CMK (cell line): ENCODE data around the gene NAA30.

ENCODE experiments used
- DNase-seq: peaks from one replicate; pipeline ENCODE4 v3.0.0-alpha.2; 2010; ENCODE audit warnings: low read depth

Gene NAA30

DNA sequence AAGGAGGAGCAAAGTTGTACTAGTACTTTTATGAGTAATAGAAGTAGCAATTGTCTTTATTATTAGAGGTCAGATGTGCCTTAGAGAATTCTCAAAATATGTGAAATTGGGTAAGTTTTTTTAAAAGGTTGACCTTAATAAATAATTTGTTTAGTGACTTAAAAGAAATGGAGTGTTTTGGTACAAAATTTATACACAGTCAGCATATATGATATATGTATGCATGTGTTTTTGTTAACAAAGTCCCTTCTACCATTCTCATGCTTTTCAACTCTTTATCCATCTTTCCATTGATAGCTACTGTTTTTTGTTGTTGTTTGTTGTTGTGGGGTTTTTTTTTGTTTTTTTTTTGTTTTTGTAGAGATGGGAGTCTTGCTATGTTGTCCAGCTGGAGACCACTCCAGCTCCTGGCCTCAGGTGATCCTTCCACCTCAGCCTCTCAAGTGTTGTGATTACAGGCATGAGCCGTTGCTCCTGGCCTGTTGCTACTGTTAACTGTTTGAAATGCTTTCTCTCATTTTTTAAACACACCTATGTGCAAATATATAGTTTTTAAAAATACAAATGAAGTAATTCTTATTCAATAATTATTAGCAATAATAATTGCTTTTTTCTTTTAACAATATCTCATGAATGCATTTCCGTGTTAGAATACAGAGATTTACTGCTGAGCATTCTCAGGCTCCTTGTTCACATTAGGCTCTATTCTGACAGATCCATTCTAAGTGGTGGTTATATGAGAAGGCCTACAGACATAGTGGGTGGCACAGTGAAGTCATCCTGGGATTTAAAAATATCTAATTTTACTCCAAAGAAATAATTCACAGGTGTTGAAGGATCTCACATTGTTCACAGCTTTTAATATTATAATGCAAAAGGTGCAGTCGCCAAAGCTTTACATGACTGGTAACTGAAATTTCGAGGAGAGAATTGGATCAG lies 10.4 kb downstream of the NAA30 start:
- no peak for DNase-seq

DNA sequence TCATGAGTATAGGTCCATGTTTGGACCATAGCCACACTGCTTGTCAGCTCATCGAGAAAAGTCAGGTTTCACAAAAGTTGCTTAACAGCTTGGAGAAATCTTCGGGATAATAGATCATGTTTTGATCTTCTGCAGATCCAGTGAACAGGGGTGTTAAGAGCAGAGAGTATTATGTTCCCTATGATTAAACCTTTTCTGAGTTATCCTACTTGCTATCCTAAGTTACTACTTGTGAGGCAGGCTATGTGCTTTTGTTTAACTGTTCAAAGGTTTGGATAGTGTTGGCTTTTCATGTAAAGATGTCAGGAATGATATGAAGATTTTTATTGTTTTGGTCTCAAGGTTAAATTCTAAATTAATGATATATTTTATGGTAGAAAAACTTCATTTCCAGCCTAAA lies 11.1 kb downstream of the NAA30 start:
- no peak for DNase-seq

- no peak for DNase-seq
Measured at GRCh38 chr14:57402173-57402852, 11.9 kb downstream of the NAA30 start.

GRCh38 chr14:57403521-57403864 lies 13.1 kb downstream of the NAA30 start:
- DNase-seq, result no peak

DNA sequence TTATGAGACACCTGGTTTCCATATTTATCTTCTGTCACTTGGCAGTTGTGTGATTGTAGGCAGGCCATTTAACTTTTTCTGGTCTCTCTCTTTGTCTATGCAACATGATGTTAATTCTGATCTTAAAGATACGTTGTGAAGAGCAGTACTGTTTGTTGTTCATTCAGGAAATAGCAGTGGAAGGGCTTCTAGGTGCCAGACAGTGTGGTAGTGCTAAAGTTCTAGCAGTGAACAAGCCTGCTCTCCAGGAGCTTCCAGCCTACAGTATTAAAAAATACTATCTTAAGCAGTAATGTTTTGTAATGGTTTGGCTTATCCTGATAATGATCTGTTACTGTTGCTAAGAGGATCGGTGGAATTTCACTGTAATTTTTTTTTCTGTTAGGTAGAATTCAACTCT lies 15.2 kb downstream of the NAA30 start:
- no peak for DNase-seq

DNA sequence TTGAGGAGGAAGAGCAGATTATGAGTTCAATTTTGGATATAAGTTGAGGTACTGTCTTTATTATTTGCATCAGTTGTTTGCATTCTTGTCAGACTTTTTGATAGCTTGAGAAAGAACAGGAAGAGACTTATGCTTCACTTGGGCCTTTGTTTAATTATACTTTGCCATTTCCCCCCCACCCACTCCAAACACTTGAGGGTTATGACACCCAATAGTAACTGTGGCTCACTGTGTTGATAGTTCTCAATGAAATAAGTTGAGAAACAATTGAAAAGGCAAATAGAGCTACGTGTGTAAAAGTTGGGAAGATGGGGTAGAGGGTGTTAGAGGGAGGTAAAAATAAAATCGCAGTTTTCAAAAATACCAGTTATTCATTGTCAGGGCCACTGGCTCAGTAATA lies 17.7 kb downstream of the NAA30 start:
- no peak for DNase-seq

- DNase-seq, result no peak
Measured at GRCh38 chr14:57408634-57409033, 18.2 kb downstream of the NAA30 start.

GRCh38 chr14:57412341-57412740 lies 22.0 kb downstream of the NAA30 start:
- DNase-seq, result no peak

DNA sequence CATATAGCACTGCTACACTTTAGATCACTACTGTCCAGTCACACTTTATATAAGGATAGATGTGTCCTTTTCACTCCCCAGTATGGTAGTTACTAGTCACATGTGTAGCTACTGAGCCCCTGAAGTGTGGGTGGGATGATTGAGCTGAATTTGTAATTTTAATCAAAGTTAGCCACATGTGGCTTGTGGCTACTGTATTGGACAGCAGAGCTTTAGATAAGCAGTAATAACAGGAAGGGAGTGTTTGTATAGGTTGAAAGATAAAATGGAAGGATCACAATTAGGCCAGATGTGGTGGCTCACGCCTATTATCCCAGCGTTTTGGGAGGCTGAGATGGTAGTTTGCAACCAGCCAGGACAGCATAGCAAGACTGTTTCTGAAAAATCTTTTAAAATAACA lies 23.5 kb downstream of the NAA30 start:
- peak; percentile 14 for DNase-seq

DNA sequence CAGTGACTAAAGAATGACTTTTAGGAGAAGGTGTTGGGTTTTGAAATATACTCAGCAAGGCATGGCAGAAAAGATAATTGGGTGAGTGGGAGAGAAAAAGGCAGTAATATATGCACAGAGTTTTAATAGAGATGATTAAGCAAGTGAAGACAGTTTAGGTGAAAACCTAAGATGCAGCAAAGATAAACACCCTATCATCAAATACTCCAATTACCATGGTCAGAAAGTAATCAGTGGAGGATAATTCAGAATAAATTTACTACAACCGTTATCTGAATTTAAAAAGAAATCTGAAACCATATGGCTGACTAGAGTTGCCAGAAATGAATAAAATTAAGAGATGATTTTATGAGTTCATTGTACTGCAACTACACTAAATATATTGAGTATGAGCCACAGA lies 26.8 kb downstream of the NAA30 start:
- DNase-seq, result no peak

DNA sequence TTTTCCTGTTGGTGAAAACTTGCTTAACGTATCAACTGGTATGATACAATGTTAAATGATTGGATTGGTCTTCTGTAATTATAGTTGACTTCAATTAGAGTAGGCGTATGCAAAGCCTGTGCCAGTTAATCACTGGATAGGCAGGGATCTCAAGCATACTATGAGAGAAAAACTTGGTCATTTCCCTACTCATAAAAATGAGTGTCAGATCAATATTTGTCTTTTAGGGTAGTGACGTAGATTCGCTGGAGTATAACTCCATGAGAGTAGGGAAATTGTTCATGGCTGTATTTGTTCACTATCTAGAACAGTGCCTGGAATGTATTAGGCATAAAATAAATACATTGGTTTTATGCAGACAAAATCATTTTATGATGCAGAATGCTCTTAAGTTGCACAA lies 28.6 kb downstream of the NAA30 start:
- DNase-seq, result no peak

GRCh38 chr14:57420033-57420432 lies 29.6 kb downstream of the NAA30 start:
- DNase-seq, result no peak

- DNase-seq, result no peak
Measured at GRCh38 chr14:57420986-57421385, 30.6 kb downstream of the NAA30 start.

DNA sequence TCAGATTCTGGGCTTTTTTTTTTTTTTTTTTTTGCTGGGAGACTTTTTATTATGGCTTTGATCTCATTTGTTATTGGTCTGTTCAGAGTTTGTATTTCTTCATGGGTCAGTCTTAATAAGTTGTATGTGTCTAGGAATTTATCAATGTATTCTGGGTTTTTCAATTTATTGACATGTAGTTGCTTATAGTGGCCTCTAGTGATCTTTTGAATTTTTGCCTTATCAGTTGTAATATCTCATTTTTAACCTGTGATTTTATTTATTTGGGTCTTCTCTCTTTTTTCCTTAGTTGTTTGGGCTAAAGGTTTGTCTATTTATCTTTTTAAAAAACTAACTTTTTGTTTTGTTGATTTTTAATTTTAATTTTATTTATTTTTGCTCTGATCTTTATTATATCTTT lies 45.5 kb downstream of the NAA30 start:
- no peak for DNase-seq

GRCh38 chr14:57461777-57462320 lies 71.5 kb downstream of the NAA30 start:
- no peak for DNase-seq

- no peak for DNase-seq
Measured at GRCh38 chr14:57462551-57462950, 72.2 kb downstream of the NAA30 start.

DNA sequence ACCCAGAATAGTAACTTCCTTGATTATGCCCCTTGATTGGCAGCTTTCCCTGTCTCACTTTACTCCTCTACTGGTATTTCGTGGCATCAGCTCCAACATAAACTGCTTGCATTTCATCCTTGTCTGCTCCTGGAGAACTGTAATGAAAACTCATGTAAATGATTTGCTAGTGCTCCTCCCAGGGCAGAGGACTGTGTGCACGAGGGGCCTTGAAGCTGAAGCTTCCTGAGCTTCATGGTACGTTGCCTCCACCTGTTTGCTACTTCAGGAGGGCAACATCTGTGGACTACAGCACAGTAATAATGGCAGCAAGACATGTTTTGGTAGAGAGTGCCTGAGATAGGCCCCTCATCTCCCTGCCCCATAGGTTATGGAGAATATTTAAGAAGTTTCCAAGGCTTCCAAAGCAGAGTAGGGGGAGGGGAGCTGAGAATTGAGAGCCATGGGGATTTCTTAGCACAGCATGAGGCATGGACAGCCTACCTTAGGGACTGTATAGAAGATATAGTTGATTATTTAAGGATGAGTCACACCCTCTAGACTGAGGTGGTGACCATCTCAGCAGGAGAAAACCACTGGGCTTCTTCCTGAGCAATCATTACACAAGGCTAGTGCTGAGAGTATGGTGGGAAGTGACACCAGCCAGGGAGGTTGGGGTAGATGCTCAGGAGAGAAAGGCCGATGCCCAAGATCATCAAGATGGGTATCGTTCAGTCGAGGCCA lies 73.8 kb downstream of the NAA30 start:
- DNase-seq, result no peak
